Measurements from ENCODE around the gene SHISA9. TPM values are rescaled to one million over a fixed set of nuclear protein-coding genes. Genes with fewer than 3 reads are reported as not detected.

SHISA9 gene
- total and polyA plus RNA-seq, 4 donors = under 0.01 to 0.46 (median 0.07) TPM

DNA sequence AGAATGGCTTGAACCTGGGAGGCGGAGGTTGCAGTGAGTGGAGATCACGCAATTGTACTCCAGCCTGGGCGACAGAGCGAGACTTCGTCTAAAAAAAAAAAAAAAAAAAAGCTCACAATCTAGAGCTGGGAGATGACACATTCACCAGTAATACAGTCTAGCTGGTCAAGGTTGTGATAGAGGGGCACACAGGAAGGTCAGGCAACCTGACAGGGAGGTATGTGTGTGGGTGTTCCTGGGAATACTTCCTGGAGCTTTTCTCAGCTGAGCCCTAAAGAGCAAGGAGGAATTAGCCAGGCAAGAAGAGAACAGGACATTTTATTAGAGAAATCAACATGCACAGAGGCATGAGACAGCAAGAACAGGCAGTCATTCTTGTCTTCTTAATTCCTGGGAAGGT is 216.7 kb downstream of the SHISA9 start:
- DNase-seq (no peak), ATAC-seq (ENCODE audit: insufficient read depth, low FRiP score) (no peak)
- WGBS, 2 donors = 85 to 95% methylated on average over 5 of the region's 5 CpGs

DNA sequence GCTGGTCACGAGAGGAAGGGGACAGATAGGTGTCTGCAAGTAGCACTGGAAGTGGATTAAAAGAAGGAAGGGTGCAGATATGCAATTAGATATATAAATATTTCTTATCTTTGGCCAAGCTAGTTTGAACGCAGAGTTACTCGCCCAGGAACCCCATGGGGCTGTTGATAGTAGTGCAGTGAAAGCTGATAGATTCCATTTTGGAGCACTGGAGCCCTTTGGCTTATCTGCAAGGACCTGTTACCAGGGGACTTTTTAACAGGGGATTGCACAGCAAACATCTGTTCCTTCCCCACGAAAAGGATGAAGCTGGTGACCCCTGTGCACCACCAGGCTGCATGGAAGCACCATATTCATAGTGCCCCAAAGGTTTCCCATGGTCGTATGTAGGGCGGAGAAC is 218.7 kb downstream of the SHISA9 start:
- H3K27ac ChIP-seq (ENCODE audit: low read depth in 1 of 2, low read length in 1 of 2) = no peak overlapping the region
- 46 to 54% methylated on average over 6 of the region's 6 CpGs for WGBS, 2 donors
- H3K36me3 ChIP-seq (ENCODE audit: control insufficient read depth in 4 of 4, insufficient read depth in 4 of 4, low read length in 4 of 4) = no peaks in the 10 kb centered on the region
- TF ChIP-seq, protein P1, sequence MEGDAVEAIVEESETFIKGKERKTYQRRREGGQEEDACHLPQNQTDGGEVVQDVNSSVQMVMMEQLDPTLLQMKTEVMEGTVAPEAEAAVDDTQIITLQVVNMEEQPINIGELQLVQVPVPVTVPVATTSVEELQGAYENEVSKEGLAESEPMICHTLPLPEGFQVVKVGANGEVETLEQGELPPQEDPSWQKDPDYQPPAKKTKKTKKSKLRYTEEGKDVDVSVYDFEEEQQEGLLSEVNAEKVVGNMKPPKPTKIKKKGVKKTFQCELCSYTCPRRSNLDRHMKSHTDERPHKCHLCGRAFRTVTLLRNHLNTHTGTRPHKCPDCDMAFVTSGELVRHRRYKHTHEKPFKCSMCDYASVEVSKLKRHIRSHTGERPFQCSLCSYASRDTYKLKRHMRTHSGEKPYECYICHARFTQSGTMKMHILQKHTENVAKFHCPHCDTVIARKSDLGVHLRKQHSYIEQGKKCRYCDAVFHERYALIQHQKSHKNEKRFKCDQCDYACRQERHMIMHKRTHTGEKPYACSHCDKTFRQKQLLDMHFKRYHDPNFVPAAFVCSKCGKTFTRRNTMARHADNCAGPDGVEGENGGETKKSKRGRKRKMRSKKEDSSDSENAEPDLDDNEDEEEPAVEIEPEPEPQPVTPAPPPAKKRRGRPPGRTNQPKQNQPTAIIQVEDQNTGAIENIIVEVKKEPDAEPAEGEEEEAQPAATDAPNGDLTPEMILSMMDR (IDR thresholded peaks at IDR 0.05; ENCODE audit: control extremely low read depth, extremely low read depth) = no peak
- DNase-seq (no peak), ATAC-seq (ENCODE audit: insufficient read depth, low FRiP score) (no peak)
- H3K4me3 ChIP-seq = no peak overlapping the region
- no peaks in the 10 kb centered on the region for H3K4me1 ChIP-seq (ENCODE audit: control insufficient read depth in 5 of 5, insufficient read depth in 5 of 5, low read length in 5 of 5)
- H3K9me3 ChIP-seq (ENCODE audit: control insufficient read depth in 4 of 4, insufficient read depth in 3 of 4, low read length in 3 of 4) = peaks cover 0 to 3% (median 0%) of the 10 kb centered on the region in 4 donors
- H3K9ac ChIP-seq (ENCODE audit: insufficient read depth in 1 of 2, low read length in 2 of 2) = no peak overlapping the region
- H3K27me3 ChIP-seq (ENCODE audit: control insufficient read depth in 3 of 3, insufficient read depth in 3 of 3, low read length in 2 of 3) = no peaks in the 10 kb centered on the region

More for the DNA sequence above, 216.7 kb downstream of the SHISA9 start:
- TF ChIP-seq, protein P1 (IDR thresholded peaks at IDR 0.05; ENCODE audit: control extremely low read depth, extremely low read depth) = no peak
- Histone ChIP-seq H3K27me3 (ENCODE audit: control insufficient read depth in 3 of 3, insufficient read depth in 3 of 3, low read length in 2 of 3) (no peaks in the 10 kb centered on the region), H3K9ac (ENCODE audit: insufficient read depth in 1 of 2, low read length in 2 of 2) (no peak overlapping the region), H3K4me3 (no peak overlapping the region), H3K4me1 (ENCODE audit: control insufficient read depth in 5 of 5, insufficient read depth in 5 of 5, low read length in 5 of 5) (no peaks in the 10 kb centered on the region), H3K36me3 (ENCODE audit: control insufficient read depth in 4 of 4, insufficient read depth in 4 of 4, low read length in 4 of 4) (no peaks in the 10 kb centered on the region), H3K9me3 (ENCODE audit: control insufficient read depth in 4 of 4, insufficient read depth in 3 of 4, low read length in 3 of 4) (no peaks in the 10 kb centered on the region), H3K27ac (ENCODE audit: low read depth in 1 of 2, low read length in 1 of 2) (no peak overlapping the region)

DNA sequence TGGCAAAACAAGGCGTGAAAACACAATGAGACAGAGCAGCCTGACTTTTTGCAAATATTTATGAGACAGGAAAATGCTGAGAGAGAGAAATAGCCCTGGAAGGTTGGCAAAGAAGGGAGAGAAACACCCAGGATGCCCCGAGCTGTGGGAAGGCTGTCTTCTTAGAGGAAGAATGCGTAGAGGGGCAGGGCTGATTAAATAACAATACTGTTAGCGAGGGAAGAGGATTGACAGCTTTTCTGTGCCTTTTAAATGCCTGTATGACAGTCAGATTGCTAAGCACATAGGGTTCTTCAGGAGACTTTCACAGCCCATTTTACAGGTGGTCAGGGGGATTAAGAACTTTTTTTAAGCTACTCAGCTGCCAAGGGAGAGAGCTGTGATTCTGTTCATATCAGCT is 219.2 kb downstream of the SHISA9 start:
- Histone ChIP-seq H3K9me3 (ENCODE audit: control insufficient read depth in 4 of 4, insufficient read depth in 3 of 4, low read length in 3 of 4) (peaks cover 0 to 3% (median 0%) of the 10 kb centered on the region in 4 donors), H3K4me3 (no peak overlapping the region), H3K27ac (ENCODE audit: low read depth in 1 of 2, low read length in 1 of 2) (no peak overlapping the region), H3K36me3 (ENCODE audit: control insufficient read depth in 4 of 4, insufficient read depth in 4 of 4, low read length in 4 of 4) (no peaks in the 10 kb centered on the region), H3K27me3 (ENCODE audit: control insufficient read depth in 3 of 3, insufficient read depth in 3 of 3, low read length in 2 of 3) (no peaks in the 10 kb centered on the region), H3K9ac (ENCODE audit: insufficient read depth in 1 of 2, low read length in 2 of 2) (no peak overlapping the region), H3K4me1 (ENCODE audit: control insufficient read depth in 5 of 5, insufficient read depth in 5 of 5, low read length in 5 of 5) (no peaks in the 10 kb centered on the region)
- 50 to 60% methylated on average over 4 of the region's 4 CpGs for WGBS, 2 donors
- TF ChIP-seq, protein P1 (IDR thresholded peaks at IDR 0.05; ENCODE audit: control extremely low read depth, extremely low read depth) = no peak
- DNase-seq (no peak), ATAC-seq (ENCODE audit: insufficient read depth, low FRiP score) (no peak)

DNA sequence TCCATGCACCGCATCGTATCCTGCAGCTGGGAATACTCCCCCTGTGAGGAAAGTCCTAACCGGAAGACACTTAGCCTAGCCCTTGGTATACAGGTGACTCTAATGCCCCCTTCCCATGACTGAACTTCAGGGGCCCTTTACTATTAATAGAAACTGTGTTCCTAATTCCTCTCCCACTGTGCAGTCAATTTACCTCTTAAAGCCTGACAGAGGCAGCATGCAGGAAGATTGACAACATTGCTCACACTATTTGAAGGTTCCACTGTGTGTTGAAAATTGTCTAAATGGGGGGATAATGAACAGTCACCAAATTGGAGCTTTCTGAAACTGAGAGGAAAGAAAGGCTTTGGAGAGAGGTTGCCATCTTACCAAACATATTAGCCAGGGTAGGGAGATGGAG is 222.6 kb downstream of the SHISA9 start:
- ATAC-seq (ENCODE audit: insufficient read depth, low FRiP score) (no peak), DNase-seq (no peak)
- Histone ChIP-seq H3K4me1 (ENCODE audit: control insufficient read depth in 5 of 5, insufficient read depth in 5 of 5, low read length in 5 of 5) (no peaks in the 10 kb centered on the region), H3K27me3 (ENCODE audit: control insufficient read depth in 3 of 3, insufficient read depth in 3 of 3, low read length in 2 of 3) (no peaks in the 10 kb centered on the region), H3K4me3 (no peak overlapping the region), H3K9me3 (ENCODE audit: control insufficient read depth in 4 of 4, insufficient read depth in 3 of 4, low read length in 3 of 4) (peaks cover 0 to 4% (median 0%) of the 10 kb centered on the region in 4 donors), H3K36me3 (ENCODE audit: control insufficient read depth in 4 of 4, insufficient read depth in 4 of 4, low read length in 4 of 4) (no peaks in the 10 kb centered on the region), H3K27ac (ENCODE audit: low read depth in 1 of 2, low read length in 1 of 2) (no peak overlapping the region), H3K9ac (ENCODE audit: insufficient read depth in 1 of 2, low read length in 2 of 2) (no peak overlapping the region)
- TF ChIP-seq, protein P1 (IDR thresholded peaks at IDR 0.05; ENCODE audit: control extremely low read depth, extremely low read depth) = no peak
- 90 to 91% methylated on average over 3 of the region's 3 CpGs for WGBS, 2 donors
